HG02610 (cell line): ENCODE results near the gene EYA4.
A peak's percentile ranks its signal among the peaks of the same experiment; 100 is the strongest.

Experiments
- ATAC-seq: cut with Tn5 transposase; IDR thresholded peaks from one replicate; pipeline ENCODE4 v1.9.1; 2021; ENCODE audit warnings: mild to moderate bottlenecking, moderate library complexity; ENCODE audit not compliant: unreplicated experiment

The EYA4 gene, protein sequence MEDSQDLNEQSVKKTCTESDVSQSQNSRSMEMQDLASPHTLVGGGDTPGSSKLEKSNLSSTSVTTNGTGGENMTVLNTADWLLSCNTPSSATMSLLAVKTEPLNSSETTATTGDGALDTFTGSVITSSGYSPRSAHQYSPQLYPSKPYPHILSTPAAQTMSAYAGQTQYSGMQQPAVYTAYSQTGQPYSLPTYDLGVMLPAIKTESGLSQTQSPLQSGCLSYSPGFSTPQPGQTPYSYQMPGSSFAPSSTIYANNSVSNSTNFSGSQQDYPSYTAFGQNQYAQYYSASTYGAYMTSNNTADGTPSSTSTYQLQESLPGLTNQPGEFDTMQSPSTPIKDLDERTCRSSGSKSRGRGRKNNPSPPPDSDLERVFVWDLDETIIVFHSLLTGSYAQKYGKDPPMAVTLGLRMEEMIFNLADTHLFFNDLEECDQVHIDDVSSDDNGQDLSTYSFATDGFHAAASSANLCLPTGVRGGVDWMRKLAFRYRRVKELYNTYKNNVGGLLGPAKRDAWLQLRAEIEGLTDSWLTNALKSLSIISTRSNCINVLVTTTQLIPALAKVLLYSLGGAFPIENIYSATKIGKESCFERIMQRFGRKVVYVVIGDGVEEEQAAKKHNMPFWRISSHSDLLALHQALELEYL

DNA sequence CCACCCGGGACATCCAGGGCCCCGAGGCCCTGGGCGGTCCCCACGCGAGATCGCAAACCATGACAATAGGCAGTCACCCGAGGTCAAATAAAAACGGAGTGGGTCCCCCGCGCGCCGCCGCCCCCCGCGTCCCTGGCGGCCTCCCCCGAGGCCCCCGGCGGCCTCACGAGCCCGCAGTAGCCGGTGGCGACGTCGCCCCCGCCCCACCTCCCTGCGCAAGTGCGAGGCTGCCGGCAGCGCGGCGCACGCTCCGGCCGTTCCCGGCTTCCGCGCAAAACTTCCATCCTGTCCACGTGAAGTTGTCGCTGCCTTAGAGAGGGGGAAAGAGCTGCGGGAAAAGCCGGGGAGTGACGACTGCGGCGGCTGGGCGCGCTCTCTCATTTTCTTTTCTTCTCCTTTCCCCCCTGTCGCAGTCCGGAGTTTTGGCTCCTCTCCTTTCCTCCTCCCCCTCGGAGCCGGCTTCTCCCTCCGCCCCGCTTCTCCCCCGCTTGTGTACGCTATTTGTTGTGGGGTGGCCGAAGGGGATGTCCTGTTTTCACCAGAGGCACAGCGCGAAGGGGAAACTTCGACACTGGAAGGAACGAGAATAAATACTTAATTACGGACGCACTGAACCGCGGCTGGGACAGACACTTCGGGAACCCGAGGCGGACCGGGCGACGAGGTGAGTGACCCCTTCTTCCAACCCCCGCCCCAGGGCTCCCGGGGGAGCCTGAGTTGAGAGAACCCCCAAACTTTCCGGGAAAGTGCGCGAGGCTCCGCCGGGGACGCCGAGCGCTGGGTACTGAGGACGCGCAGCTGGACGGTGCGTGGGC lies at the start of gene EYA4:
Gene EYA4 (plus strand): TSS at position 272 of the 815 bp plus-strand sequence. CDS start 33,424 bp downstream, outside the sequence.
- ATAC-seq, result no peak

DNA sequence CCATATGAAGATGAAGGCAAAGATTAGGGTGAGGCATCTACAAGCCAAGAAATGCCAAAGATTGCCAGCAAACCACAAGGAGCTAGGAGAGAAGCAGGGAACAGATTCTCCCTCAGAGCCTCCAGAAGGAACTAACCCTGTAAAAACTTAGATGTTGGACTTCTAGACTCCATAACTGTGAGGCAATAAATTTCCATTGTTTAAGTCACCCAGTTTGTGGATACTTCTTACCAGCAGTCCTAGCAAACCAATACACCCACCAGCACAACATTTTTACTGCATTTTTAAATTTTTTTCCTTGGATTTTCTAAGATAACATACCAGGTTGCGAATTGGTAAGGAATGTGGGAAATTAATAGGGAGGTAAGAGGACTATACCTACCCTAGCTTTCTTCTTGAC lies 47.8 kb upstream of the EYA4 start:
- no peak for ATAC-seq

DNA sequence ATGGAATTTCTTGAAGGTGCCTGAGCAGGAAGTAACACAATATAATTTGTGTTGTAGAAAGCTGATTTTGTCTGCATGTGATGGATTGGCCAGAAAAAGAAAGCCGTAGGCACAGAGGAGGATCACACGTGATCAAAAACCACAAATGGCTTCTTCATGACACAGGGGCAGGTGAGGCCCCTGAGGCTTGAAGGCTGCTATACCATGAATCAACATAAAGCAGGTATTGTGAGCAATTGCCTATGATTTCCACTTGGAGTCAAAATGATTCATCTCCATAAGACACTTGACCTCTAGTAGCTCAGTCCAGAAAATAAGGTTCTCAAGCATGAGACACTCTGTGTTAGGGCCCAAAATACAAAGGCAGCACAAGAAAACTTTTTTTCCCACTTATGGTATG lies 42.4 kb upstream of the EYA4 start:
- ATAC-seq, result no peak

DNA sequence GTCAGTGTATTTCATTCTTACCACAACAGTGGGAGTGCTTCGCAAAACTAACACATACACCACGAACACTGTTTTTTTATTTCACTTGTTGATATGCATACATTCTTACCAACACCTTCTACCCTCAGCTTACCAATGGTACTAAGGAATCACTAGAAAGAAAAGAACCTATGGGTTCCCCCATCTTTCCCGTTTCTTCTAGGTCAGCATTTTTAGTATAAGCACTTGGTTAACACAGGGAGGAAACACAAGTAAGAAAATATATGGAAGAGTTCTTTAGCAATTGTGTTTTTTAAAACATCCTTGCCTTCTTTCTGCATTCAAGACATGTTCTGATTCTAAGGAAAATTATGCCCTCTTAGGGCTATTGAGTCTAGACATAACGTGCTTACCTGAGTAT lies 39.9 kb upstream of the EYA4 start:
- no peak for ATAC-seq

DNA sequence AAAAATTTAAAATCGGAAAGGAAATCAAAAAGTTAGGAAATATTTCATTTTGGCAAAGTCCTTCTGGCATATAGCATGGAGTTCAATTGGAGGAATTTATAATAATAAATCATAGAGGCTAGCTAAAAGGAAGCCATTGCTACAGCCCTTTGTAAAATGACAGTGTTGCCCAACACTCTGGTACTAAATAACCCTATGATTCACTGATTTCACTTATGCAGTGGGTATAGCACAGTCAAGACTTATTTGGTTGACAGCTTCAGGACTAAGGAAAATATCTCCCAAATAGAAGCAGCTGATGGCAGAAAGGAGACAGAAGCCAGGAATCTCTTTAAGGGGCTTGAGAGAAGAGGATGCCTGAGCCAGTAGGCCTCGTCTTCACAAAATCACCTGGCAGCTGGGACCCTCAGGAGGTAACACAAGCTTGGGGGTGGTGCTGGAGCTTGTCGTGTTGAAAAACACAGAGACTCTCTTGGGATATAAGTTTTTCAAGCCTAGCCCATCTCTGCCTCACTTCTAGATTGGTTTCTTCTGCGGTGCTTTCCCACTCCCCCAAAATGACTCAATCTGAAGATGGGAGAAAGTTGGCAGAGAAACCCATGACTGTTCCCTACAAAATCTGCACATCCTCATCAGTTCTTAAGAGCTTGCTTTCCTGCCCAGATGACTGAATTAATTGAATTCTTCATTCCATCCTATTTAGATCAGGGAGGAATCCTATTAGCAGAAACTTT lies 38.4 kb upstream of the EYA4 start:
- peak; percentile 47 for ATAC-seq

DNA sequence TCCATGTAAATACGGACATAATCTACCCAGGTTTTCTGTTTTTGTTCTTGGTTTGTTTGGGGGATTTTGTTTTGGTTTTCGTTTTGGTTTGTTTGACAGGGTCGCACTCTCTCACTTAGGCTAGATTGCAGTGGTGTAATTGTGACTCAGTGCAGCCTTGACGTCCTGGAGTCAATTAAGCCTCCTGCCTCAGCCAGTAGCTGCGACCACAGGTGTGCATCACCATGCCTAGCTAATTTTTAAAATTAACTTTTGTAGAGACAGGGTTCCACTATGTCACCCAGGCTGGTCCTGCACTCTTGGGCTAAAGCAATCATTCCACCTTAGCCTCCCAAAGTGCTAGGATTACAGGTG lies 37.8 kb upstream of the EYA4 start:
- ATAC-seq, result peak; percentile 68

DNA sequence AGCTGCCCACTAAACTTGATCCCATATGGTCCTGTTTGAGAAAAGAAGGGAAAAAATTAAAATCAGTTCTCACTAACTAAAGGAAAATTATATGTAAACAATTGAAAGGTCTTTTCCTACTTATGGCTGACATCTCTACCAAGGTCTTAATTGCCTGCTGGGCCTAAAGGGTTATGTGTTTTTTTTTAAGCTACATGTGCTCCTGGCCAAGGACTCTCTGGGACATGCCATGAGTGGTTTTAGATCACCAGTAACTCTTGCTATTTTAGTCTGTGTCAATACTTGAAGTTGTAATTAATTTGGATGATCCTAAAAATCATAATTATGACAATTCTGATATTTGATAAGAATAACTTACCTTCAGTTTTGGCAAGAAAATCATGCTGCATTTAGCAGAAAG lies 35.9 kb upstream of the EYA4 start:
- ATAC-seq, result no peak

DNA sequence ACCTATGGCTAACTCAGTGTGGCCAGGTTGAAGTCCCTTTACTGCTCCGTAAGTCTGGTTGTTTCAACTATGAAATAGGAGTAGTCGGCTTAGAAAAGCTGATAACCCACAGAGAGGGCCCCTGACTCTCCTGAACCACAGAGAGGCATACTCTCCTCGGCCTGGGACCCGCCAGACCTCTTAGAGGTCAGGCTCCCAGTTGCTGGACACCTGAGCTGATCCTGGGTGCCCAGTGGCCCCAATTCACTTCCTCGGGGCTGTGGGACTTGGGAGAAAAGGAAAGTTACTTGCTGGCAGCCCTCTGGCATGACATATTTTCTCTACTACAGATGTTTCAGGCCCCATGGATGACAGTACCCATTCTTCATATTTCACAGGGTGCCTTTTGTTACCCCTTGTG lies 34.2 kb upstream of the EYA4 start:
- no peak for ATAC-seq

DNA sequence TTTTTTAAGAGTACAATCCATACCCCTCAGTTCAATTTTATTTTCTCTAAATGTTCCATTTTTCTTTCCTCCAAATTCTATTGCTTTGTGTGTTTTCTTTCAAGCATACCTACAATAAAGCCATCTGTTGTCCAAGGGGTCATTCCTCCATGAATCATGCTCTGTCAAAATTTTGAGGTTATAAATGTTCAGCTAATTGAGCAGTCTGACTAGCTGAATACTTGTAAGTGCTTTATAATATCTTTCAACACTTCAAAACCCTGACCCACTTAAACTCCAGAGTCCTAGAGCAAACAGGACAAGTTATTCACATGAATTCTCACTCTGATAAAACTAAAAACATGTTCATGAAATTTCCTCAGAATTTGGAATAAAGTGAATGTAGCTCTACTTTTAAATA lies 33.4 kb upstream of the EYA4 start:
- ATAC-seq, result no peak

DNA sequence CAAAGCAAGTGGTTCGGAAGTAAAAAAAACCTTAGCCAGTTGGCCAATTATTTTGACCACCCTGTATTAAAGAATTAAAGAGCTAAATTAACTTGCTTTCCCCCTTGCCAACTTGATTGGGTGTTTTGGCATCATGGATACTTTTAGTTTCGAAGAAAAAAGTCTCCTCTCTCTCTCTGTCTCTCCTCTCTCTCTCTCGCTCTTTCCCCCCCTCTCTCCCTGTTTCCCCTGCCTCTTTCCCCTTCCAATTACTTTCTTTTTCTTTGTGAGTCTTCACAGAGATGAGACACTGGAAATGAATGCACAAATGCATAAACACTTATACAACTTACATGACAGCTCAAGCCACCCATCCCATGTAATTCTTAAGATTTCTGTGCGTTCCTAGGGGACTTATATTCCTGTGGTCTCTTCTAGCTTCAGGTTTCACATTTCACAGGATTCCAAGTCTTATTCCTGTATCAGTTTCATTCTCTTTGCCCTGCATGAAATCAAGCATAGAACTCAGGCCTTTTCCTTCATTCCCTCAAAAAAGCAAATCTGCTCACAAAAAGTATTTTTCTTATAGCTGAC lies 32.9 kb upstream of the EYA4 start:
- ATAC-seq, result no peak

DNA sequence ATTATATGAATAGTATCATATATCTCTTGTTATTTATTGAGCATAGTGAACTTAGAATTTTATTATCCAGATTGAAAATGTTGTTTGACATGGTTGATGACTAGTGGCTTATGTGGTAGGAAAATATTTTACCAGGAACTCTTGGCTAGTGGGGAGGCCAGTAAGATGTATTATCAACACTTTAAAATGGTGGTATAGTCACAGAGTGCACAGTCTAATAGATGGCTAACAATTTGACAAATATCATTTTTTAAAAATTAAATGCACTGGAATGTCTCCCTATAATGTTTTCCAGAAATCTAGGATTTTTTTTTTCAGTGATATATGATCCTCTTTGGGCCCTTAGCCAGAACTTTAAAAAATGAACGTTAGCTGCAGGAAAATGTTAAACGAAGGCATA lies 26.9 kb upstream of the EYA4 start:
- ATAC-seq, result no peak

DNA sequence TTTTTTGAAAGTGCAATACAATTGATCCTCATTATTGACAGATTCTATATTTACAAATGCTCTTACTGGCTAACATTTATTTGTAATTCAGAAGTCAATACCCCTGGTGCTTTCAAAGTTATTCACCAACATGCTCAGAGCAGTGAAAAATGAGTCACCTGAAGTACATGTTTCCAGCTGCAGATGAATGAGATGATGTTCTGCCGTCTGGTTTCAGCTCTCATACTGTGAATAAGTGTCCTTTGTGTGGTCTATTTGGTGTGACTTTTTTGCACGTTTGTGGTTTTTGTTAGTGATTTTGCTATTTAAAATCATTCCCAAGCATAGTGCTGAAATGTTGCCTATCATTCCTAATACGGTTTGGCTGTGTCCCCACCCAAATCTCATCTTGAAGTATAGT lies 22.3 kb upstream of the EYA4 start:
- peak; percentile 75 for ATAC-seq

DNA sequence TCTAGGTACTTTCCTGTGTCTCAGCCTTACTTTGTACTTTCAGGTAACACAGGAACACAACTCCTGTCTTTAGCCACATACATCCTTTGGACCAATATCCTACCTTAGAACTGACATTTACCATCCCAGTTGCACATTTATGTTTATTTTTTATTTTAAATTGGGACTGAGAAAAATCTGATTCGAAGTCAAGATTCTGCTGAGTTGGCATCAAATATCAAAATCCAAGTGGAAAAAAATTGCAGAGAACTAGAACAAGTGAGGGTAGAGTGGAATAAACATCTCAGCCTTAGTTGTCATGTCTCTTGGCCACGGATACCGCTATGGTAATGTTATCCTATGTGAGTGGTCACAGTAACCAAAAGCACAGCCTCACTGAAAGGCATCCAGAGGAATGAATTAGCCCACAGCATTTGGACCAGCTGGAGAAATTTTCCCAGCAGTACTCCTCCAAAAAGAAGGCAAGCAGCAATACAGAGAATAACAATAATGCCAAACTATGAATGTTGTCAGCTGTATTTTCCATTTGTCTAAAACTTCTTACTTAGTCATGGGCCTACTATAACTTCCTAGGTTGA lies 17.6 kb upstream of the EYA4 start:
- no peak for ATAC-seq

DNA sequence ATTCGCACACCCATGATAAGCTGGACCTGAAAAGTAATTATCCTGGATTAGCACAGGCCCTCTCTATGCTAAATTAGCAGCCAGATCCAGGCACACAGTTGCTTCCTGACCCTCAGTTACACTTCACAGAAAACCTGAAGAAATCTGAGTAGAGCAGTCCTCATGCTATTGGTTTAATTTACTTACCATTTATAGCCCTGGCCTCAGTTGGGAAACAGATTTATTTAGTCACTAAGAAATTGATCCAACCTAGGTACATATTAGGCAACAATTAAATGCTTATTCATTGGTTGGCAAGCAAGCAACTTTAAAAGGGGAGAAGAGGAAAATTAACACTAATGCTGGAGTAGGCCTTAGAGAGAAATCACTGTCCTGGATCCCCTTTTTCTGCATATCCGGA lies 15.6 kb upstream of the EYA4 start:
- ATAC-seq, result no peak

DNA sequence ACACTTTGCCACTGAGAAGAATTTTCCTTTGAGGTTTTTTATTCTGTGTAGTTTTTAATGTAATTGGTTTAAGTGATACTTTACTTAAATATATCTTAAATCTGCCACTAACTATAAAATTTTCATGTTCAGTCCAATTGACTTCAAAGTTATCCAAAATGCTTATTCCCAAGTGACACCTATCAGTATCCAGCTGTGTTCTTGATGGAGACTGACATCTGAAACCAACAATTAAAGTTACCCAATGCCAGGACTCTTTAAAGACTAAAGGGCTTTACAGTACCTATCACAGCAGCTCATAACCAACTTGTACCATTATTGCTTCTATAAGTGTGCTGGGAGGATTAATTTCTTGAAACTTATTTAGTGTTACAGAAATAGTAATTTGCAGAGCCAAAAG lies 13.8 kb upstream of the EYA4 start:
- ATAC-seq, result no peak

DNA sequence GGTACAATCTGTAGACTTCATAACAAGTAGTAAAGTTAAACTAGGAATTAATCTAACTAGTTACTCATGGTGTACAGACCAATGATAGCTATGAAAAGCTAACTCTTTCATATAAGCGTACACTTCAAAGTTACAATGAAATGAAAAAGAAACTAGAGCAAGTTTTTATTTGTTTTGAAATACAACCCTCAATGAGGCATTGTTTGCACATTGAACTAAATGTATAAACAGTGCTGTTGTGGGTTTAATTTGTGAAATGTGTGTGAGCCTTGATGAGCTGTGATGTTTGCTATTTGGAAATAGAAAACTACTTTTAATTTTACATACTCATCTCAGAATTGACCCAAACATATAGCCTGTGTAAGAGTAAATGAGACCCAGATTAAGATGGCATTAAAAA lies 11.1 kb upstream of the EYA4 start:
- ATAC-seq, result no peak

DNA sequence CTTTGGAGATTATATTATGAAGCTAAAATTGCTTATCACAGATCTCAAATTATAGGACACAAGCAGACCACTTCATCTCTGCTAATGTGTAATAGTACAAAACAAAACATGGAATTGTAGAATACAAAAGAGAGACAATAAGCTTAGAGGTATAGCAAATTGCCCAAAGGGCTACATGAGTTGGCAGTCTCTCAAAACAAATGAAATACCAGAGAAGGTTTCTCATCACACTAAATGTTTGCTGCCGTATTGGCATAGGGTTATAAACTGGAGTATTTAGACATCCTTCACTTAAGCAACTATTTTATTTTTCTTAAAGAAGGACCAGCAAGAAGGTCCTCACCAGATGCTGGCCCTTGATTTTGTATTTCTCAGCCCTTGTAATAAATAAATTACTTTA lies 5.9 kb upstream of the EYA4 start:
- no peak for ATAC-seq

DNA sequence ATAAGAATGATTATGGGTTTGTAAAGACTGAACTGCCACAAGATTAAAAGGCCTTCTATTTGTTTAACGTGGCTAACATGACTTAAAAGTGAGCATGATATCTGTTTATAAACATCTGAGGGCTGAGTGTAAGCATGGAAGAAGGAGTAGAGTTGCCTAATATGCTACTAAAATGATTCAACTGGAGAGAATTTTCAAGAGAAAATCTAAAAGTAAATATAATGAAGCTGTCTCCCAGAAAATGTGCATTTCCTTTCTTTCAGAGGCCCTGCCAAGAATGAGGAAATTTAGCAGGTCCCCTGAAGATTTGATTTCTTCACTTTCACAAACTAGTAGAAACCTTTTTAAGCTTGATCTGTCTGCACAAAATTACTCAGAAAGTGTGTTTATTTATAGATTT lies 4.2 kb upstream of the EYA4 start:
- no peak for ATAC-seq

DNA sequence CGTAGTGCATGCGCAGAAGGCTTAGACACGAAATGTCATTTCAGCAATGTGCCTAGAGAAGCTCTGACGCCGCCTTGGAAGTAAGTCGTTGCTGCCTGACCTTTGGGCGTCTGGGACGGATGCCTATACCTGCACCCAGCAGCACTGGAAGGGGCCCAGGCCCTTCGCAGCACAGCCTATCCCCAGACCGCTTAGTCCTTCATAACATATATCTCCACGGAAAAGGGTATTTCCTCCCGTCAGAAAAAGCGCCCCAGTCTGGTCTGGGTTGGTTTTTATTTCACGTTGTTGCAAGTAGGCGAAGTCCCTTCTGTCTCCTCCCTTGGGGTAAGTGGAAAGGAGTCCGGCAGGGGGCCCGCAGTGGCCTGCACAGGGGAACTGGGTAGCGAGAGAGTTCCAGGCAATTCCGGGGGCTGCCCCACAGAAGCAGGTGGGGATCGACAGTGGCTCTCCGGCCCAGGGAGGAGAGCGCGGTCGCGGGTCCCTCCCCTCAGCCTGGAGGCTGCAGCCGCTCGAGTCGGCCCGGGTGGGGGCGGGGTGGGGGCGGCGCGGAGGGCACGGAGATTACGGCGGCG lies 559 bp upstream of the EYA4 start:
- ATAC-seq, result no peak
